ENCODE measurements around the gene DOLPP1.

The DOLPP1 gene

GRCh38 chr9:129068110-129068509, 12.8 kb upstream of the DOLPP1 start:
- Histone ChIP-seq H3K4me2 (ENCODE audit: low read length) (no peak overlapping the region), H3K27me3 (ENCODE audit: low read depth, low read length) (no peaks in the 10 kb centered on the region), H3K4me1 (ENCODE audit: low read length) (no peaks in the 10 kb centered on the region), H3K4me3 (ENCODE audit: low read length) (no peak overlapping the region), H2AFZ (ENCODE audit: low read depth, low read length) (no peak overlapping the region), H3K79me2 (ENCODE audit: low read length) (no peaks in the 10 kb centered on the region), H3K27ac (ENCODE audit: low read length) (no peak overlapping the region), H3K9me3 (ENCODE audit: insufficient read depth, low read length) (no peaks in the 10 kb centered on the region), H3K9ac (ENCODE audit: low read length) (no peak overlapping the region), H4K20me1 (ENCODE audit: insufficient read depth, low read length) (no peaks in the 10 kb centered on the region), H3K36me3 (replicated peaks; ENCODE audit: low read depth, low read length) (peaks cover 10% of the 10 kb centered on the region)
- TF ChIP-seq EZH2phosphoT487 (IDR thresholded peaks at IDR 0.05; ENCODE audit: low read depth), result no peak
- TF ChIP-seq CTCF (IDR thresholded peaks at IDR 0.05; ENCODE audit: low read depth, low read length), result no peak

GRCh38 chr9:129068990-129069861, 11.7 kb upstream of the DOLPP1 start:
- Histone ChIP-seq H3K9me3 (ENCODE audit: insufficient read depth, low read length) (no peaks in the 10 kb centered on the region), H3K27ac (ENCODE audit: low read length) (no peak overlapping the region), H3K27me3 (ENCODE audit: low read depth, low read length) (no peaks in the 10 kb centered on the region), H3K4me1 (ENCODE audit: low read length) (no peaks in the 10 kb centered on the region), H4K20me1 (ENCODE audit: insufficient read depth, low read length) (no peaks in the 10 kb centered on the region), H3K9ac (ENCODE audit: low read length) (no peak overlapping the region), H3K79me2 (ENCODE audit: low read length) (no peaks in the 10 kb centered on the region), H3K36me3 (replicated peaks; ENCODE audit: low read depth, low read length) (peaks cover 10% of the 10 kb centered on the region), H3K4me3 (ENCODE audit: low read length) (no peak overlapping the region), H2AFZ (ENCODE audit: low read depth, low read length) (no peak overlapping the region), H3K4me2 (ENCODE audit: low read length) (no peak overlapping the region)
- TF ChIP-seq CTCF (IDR thresholded peaks at IDR 0.05; ENCODE audit: low read depth, low read length) (no peak), EZH2phosphoT487 (IDR thresholded peaks at IDR 0.05; ENCODE audit: low read depth) (no peak)

GRCh38 chr9:129069862-129070641, 10.9 kb upstream of the DOLPP1 start:
- Histone ChIP-seq H3K4me2 (ENCODE audit: low read length) (no peak overlapping the region), H3K27ac (ENCODE audit: low read length) (no peak overlapping the region), H3K4me3 (ENCODE audit: low read length) (no peak overlapping the region), H4K20me1 (ENCODE audit: insufficient read depth, low read length) (no peaks in the 10 kb centered on the region), H3K9ac (ENCODE audit: low read length) (no peak overlapping the region), H3K9me3 (ENCODE audit: insufficient read depth, low read length) (no peaks in the 10 kb centered on the region), H3K36me3 (replicated peaks; ENCODE audit: low read depth, low read length) (peaks cover 9% of the 10 kb centered on the region), H3K79me2 (ENCODE audit: low read length) (no peaks in the 10 kb centered on the region), H2AFZ (ENCODE audit: low read depth, low read length) (no peak overlapping the region), H3K27me3 (ENCODE audit: low read depth, low read length) (no peaks in the 10 kb centered on the region), H3K4me1 (ENCODE audit: low read length) (no peaks in the 10 kb centered on the region)
- TF ChIP-seq CTCF (IDR thresholded peaks at IDR 0.05; ENCODE audit: low read depth, low read length) (no peak), EZH2phosphoT487 (IDR thresholded peaks at IDR 0.05; ENCODE audit: low read depth) (no peak)

Data from OCI-LY3 (cell line).